ENCODE measurements around the gene BLMH.

BLMH gene

GRCh38 chr17:30222251-30222650, 69.5 kb downstream of the BLMH start:
- H3K9me3 Mint-ChIP-seq: no peaks in the 10 kb centered on the region

DNA sequence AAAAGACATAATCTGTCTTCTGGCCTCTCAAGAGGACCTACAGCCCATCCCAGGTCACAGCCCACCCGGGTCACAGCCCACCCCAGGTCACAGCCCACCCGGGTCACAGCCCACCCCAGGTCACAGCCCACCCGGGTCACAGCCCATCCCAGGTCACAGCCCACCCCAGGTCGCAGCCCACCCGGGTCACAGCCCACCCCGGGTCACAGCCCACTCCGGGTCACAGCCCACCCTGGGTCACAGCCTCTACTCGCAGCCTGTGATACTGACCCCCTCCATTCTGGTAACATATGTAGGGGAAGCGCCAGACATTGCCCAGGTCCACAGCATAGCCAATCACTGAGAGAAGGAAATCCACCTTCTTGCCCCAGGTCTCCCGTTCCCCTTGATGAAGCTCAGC, 70.4 kb downstream of the BLMH start:
- H3K27ac Mint-ChIP-seq: no peak overlapping the region
- H3K36me3 Mint-ChIP-seq (ENCODE audit: low read depth): no peaks in the 10 kb centered on the region
- H3K27me3 Mint-ChIP-seq (ENCODE audit: low read depth): peaks cover 13% of the 10 kb centered on the region
- H3K4me3 Mint-ChIP-seq: no peak overlapping the region
- no peaks in the 10 kb centered on the region for H3K9me3 Mint-ChIP-seq
- H3K4me1 Mint-ChIP-seq (ENCODE audit: low read depth): no peaks in the 10 kb centered on the region

More at GRCh38 chr17:30222251-30222650, 69.5 kb downstream of the BLMH start:
- no peak overlapping the region for H3K4me3 Mint-ChIP-seq
- H3K27me3 Mint-ChIP-seq (ENCODE audit: low read depth): peaks cover 13% of the 10 kb centered on the region
- no peaks in the 10 kb centered on the region for H3K36me3 Mint-ChIP-seq (ENCODE audit: low read depth)
- H3K4me1 Mint-ChIP-seq (ENCODE audit: low read depth): no peaks in the 10 kb centered on the region
- H3K27ac Mint-ChIP-seq: no peak overlapping the region

DNA sequence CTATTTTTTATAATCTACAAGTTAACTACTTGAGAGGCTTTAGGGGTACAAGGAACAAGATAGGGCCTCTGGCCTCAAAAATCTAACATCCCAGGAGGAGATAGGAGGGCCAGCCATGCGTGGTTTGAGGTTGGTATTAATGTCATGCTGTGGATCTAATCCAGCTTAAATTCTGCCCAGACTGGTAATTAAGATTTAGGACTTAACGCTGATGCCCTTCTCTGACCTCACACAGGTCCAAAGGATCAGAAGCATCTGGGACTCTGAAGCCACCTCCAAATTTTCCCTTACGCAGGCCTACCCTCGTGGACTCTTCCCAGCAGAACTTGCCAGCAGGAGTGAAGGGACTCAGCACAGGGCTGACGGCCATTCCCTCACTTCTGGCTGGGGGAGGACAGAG, 71.3 kb downstream of the BLMH start:
- H3K36me3 Mint-ChIP-seq (ENCODE audit: low read depth): no peaks in the 10 kb centered on the region

DNA sequence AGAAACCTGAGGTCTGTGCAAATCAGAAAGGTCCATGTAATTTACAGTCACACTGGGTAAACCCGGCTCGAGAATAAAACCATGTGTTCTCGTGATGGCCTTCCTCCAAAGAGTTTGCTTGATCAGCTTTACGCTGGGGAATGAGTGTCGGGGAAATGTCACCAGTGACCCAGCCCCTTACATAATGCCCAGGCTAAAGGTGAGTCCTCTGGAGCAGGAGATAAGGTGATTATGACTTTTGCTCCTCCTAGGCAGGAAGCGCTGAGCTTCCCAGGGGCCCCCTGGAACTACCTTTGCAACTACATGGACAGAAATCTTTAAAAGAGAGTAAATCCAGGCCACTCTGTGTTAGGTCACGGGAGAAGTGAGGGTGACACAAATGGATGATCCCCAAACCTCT, 71.9 kb downstream of the BLMH start:
- H3K27ac Mint-ChIP-seq: no peak overlapping the region
- no peaks in the 10 kb centered on the region for H3K36me3 Mint-ChIP-seq (ENCODE audit: low read depth)
- H3K4me1 Mint-ChIP-seq (ENCODE audit: low read depth): no peaks in the 10 kb centered on the region
- no peak overlapping the region for H3K4me3 Mint-ChIP-seq
- H3K9me3 Mint-ChIP-seq: no peaks in the 10 kb centered on the region
- H3K27me3 Mint-ChIP-seq (ENCODE audit: low read depth): peaks cover 4% of the 10 kb centered on the region

More for the DNA sequence above, 71.3 kb downstream of the BLMH start:
- H3K4me3 Mint-ChIP-seq: no peak overlapping the region
- peaks cover 6% of the 10 kb centered on the region for H3K27me3 Mint-ChIP-seq (ENCODE audit: low read depth)
- H3K27ac Mint-ChIP-seq: no peak overlapping the region
- no peaks in the 10 kb centered on the region for H3K4me1 Mint-ChIP-seq (ENCODE audit: low read depth)
- H3K9me3 Mint-ChIP-seq: no peaks in the 10 kb centered on the region

- no peak overlapping the region for H3K4me3 Mint-ChIP-seq
- H3K4me1 Mint-ChIP-seq (ENCODE audit: low read depth): no peaks in the 10 kb centered on the region
- H3K9me3 Mint-ChIP-seq: no peaks in the 10 kb centered on the region
- H3K36me3 Mint-ChIP-seq (ENCODE audit: low read depth): no peaks in the 10 kb centered on the region
- H3K27me3 Mint-ChIP-seq (ENCODE audit: low read depth): peaks cover 4% of the 10 kb centered on the region
- H3K27ac Mint-ChIP-seq: no peak overlapping the region
Observed at GRCh38 chr17:30219315-30219714, 72.4 kb downstream of the BLMH start.

- Mint-ChIP-seq H3K27ac (no peak overlapping the region), H3K36me3 (ENCODE audit: low read depth) (no peaks in the 10 kb centered on the region), H3K4me3 (no peak overlapping the region), H3K27me3 (ENCODE audit: low read depth) (peaks cover 4% of the 10 kb centered on the region), H3K4me1 (ENCODE audit: low read depth) (no peaks in the 10 kb centered on the region), H3K9me3 (no peaks in the 10 kb centered on the region)
Observed at GRCh38 chr17:30218799-30219198, 72.9 kb downstream of the BLMH start.

GRCh38 chr17:30217746-30218245, 73.9 kb downstream of the BLMH start:
- Mint-ChIP-seq H3K4me3 (no peak overlapping the region), H3K4me1 (ENCODE audit: low read depth) (no peaks in the 10 kb centered on the region), H3K9me3 (no peaks in the 10 kb centered on the region)

GRCh38 chr17:30217054-30217453, 74.7 kb downstream of the BLMH start:
- H3K27me3 Mint-ChIP-seq (ENCODE audit: low read depth): peaks cover 4% of the 10 kb centered on the region
- no peaks in the 10 kb centered on the region for H3K4me1 Mint-ChIP-seq (ENCODE audit: low read depth)
- H3K36me3 Mint-ChIP-seq (ENCODE audit: low read depth): no peaks in the 10 kb centered on the region
- H3K4me3 Mint-ChIP-seq: no peak overlapping the region
- no peak overlapping the region for H3K27ac Mint-ChIP-seq
- H3K9me3 Mint-ChIP-seq: no peaks in the 10 kb centered on the region

More at GRCh38 chr17:30217746-30218245, 73.9 kb downstream of the BLMH start:
- Mint-ChIP-seq H3K27ac (no peak overlapping the region), H3K36me3 (ENCODE audit: low read depth) (no peaks in the 10 kb centered on the region), H3K27me3 (ENCODE audit: low read depth) (peaks cover 4% of the 10 kb centered on the region)

- Mint-ChIP-seq H3K27ac (no peak overlapping the region), H3K9me3 (no peaks in the 10 kb centered on the region), H3K4me3 (no peak overlapping the region), H3K27me3 (ENCODE audit: low read depth) (peaks cover 8% of the 10 kb centered on the region), H3K4me1 (ENCODE audit: low read depth) (no peaks in the 10 kb centered on the region), H3K36me3 (ENCODE audit: low read depth) (no peaks in the 10 kb centered on the region)
Observed at GRCh38 chr17:30212750-30213149, 79.0 kb downstream of the BLMH start.

GRCh38 chr17:30211371-30211770, 80.4 kb downstream of the BLMH start:
- Mint-ChIP-seq H3K4me3 (no peak overlapping the region), H3K9me3 (no peaks in the 10 kb centered on the region), H3K36me3 (ENCODE audit: low read depth) (no peaks in the 10 kb centered on the region), H3K27me3 (ENCODE audit: low read depth) (peaks cover 9% of the 10 kb centered on the region), H3K27ac (no peak overlapping the region), H3K4me1 (ENCODE audit: low read depth) (no peaks in the 10 kb centered on the region)

DNA sequence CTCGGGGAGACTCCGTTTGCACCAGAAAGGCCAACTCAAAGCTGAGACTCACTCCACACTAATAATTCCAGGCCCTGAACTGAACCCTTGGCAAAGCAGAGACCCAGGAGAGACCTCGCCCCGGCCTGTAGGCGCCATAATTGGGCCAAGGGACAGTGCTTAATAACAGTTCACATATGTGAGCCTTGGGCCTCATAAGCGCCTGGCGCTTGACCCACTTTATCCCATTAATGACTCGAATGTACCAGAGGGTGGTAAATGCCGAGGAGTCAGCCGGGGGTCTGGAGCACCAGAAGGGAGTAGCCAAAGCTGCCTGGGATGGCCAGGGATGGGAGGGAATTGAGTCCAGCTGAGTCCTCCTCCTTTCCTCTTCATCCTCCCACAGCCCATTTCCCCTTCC, 80.8 kb downstream of the BLMH start:
- Mint-ChIP-seq H3K36me3 (ENCODE audit: low read depth) (no peaks in the 10 kb centered on the region), H3K9me3 (no peaks in the 10 kb centered on the region), H3K27me3 (ENCODE audit: low read depth) (peaks cover 9% of the 10 kb centered on the region), H3K4me1 (ENCODE audit: low read depth) (no peaks in the 10 kb centered on the region), H3K27ac (no peak overlapping the region), H3K4me3 (no peak overlapping the region)

- Mint-ChIP-seq H3K27ac (no peak overlapping the region), H3K36me3 (ENCODE audit: low read depth) (no peaks in the 10 kb centered on the region), H3K4me3 (no peak overlapping the region), H3K9me3 (no peaks in the 10 kb centered on the region), H3K27me3 (ENCODE audit: low read depth) (peaks cover 9% of the 10 kb centered on the region), H3K4me1 (ENCODE audit: low read depth) (no peaks in the 10 kb centered on the region)
Observed at GRCh38 chr17:30210366-30210765, 81.4 kb downstream of the BLMH start.

- H3K4me1 Mint-ChIP-seq (ENCODE audit: low read depth): no peaks in the 10 kb centered on the region
- peaks cover 9% of the 10 kb centered on the region for H3K27me3 Mint-ChIP-seq (ENCODE audit: low read depth)
- H3K36me3 Mint-ChIP-seq (ENCODE audit: low read depth): no peaks in the 10 kb centered on the region
- no peak overlapping the region for H3K4me3 Mint-ChIP-seq
- no peaks in the 10 kb centered on the region for H3K9me3 Mint-ChIP-seq
- H3K27ac Mint-ChIP-seq: no peak overlapping the region
Observed at GRCh38 chr17:30209930-30210329, 81.8 kb downstream of the BLMH start.

GRCh38 chr17:30208214-30208613, 83.5 kb downstream of the BLMH start:
- Mint-ChIP-seq H3K36me3 (ENCODE audit: low read depth) (no peaks in the 10 kb centered on the region), H3K27me3 (ENCODE audit: low read depth) (peaks cover 11% of the 10 kb centered on the region), H3K4me1 (ENCODE audit: low read depth) (no peaks in the 10 kb centered on the region), H3K4me3 (no peak overlapping the region), H3K27ac (no peak overlapping the region), H3K9me3 (no peaks in the 10 kb centered on the region)

GRCh38 chr17:30207655-30208054, 84.1 kb downstream of the BLMH start:
- peaks cover 14% of the 10 kb centered on the region for H3K27me3 Mint-ChIP-seq (ENCODE audit: low read depth)

GRCh38 chr17:30203471-30203981, 88.2 kb downstream of the BLMH start:
- H3K27me3 Mint-ChIP-seq (ENCODE audit: low read depth): peaks cover 22% of the 10 kb centered on the region
- no peaks in the 10 kb centered on the region for H3K36me3 Mint-ChIP-seq (ENCODE audit: low read depth)
- no peaks in the 10 kb centered on the region for H3K4me1 Mint-ChIP-seq (ENCODE audit: low read depth)
- H3K4me3 Mint-ChIP-seq: no peak overlapping the region
- no peaks in the 10 kb centered on the region for H3K9me3 Mint-ChIP-seq
- no peak overlapping the region for H3K27ac Mint-ChIP-seq

More at GRCh38 chr17:30207655-30208054, 84.1 kb downstream of the BLMH start:
- no peaks in the 10 kb centered on the region for H3K36me3 Mint-ChIP-seq (ENCODE audit: low read depth)
- H3K4me3 Mint-ChIP-seq: no peak overlapping the region
- H3K27ac Mint-ChIP-seq: no peak overlapping the region
- H3K9me3 Mint-ChIP-seq: no peaks in the 10 kb centered on the region
- no peaks in the 10 kb centered on the region for H3K4me1 Mint-ChIP-seq (ENCODE audit: low read depth)

All from T-helper 1 cell treated with Interleukin-12 subunit alpha and Interleukin-12 subunit beta and Interleukin-4 antibody, amounts not matched to agents 30 μg/mL and 1 μg/mL, for 36 hours (primary cell).